ENCODE measurements around the gene CWH43.
"Not testable (repeated sequence)": the region's sequence is repeated elsewhere in the genome, so short reads cannot be mapped to it uniquely, and the experiment has no call there.

Gene CWH43

DNA sequence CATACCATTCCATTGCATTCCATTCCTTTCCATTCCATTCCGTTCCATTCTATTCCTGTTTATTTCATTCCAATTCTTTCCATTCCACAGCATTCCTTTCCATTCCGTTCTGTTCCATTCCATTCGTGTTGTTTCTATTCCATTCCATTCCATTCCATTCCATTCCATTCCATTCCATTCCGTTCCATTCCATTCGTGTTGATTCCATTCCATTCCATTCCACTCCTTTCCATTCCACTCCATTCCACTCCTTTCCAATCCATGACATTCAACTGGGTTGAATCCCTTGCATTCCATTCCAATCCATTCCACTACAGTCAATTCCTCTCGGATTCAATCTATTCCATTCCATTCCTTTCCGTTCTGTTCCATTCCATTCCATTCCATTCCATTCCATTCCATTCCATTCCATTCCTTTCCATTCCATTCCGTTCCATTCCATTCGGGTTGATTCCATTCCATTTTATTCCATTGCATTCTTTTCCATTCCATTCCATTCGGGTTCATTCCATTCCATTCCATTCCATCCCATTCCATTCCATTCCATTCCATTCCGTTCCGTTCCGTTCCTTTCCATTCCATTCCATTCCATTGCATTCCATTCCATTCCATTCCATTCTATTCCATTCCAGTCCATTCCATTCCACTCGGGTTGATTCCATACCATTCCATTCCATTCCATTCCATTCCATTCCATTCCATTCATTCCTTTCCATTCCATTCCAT is 112.1 kb downstream of the CWH43 start:
- not testable (repeated sequence) for DNase-seq

DNA sequence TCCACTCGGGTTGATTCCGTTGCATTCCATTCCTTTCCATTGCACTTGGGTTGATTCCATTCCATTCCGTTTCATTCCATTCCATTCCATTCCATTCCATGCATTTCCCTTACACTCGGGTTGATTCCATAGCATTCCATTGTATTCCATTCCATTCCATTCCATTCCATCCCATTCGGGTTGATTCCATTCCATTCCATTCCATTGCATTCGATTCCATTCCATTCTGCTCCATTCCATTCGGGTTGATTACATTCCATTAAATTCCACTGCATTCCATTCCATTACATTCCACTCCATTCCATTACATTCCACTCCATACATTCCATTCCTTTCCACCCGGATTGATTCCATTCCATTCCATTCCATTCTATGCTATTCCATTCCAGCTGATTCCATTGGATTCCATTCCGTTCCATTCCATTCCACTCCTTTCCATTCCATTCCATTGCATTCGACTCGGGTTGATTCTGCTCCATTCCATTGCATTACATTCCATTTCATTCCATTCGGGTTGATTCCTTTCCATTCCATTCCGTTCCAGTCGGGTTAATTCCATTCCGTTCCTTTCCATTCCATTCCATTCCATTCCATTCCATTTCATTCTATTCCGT is 113.9 kb downstream of the CWH43 start:
- not testable (repeated sequence) for DNase-seq

DNA sequence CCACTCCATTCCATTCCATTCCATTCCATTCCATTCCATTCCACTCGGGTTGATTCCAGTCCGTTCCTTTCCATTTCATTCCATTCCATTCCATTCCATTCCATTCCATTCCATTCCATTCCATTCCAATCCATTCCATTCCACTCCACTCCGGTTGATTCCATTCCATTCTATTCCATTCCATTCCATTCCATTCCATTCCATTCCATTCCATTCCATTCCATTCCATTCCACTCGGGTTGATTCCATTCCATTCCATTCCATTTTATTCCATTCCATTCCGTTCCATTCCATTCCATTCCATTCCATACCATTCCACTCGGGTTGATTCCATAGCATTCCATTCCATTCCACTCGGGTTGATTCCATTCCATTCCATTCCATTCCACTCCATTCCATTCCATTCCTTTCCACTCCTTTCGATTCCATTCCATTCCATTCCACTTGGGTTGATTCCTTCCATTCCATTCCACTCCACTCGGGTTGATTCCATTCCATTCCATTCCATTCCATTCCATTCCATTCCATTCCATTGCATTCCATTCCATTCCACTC is 116.3 kb downstream of the CWH43 start:
- DNase-seq: not testable (repeated sequence)

DNA sequence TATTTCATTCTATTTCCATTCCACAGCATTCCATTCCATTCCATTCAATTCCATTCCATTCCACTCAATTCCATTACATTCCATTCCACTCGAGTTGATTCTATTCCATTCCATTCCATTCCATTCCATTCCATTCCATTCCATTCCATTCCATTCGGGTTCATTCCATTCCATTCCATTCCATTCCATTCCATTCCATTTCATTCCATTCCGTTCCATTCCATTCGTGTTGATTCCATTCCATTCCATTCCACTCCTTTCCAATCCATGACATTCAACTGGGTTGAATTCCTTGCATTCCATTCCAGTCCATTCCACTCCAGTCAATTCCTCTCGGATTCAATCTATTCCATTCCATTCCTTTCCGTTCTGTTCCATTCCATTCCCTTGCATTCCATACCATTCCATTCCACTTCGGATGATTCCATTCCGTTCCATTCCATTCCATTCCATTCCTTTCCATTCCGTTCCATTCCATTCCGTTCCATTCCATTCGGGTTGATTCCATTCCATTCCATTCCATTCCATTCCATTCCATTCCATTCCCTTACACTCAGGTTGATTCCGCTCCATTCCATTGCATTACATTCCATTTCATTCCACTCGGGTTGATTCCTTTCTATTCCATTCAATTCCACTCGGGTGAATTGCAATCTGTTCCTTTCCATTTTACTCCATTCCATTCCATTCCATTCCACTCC is 117.5 kb downstream of the CWH43 start:
- DNase-seq: not testable (repeated sequence)

DNA sequence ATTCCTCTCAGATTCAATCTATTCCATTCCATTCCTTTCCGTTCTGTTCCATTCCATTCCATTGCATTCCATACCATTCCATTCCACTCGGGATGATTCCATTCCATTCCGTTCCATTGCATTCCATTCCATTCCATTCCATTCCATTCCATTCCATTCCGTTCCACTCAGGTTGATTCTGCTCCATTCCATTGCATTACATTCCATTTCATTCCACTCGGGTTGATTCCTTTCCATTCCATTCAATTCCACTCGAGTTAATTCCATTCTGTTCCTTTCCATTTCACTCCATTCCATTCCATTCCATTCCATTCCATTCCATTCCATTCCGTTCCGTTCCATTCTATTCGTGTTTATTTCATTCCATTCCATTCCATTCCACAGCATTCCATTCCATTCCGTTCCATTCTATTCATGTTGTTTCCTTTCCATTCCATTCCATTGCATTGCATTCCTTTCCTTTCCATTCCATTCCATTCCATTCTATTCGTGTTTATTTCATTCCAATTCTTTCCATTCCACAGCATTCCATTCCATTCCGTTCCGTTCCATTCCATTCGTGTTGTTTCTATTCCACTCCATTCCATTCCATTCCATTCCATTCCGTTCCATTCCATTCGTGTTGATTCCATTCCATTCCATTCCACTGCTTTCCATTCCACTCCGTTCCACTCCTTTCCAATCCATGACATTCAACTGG is 118.3 kb downstream of the CWH43 start:
- DNase-seq: not testable (repeated sequence)

DNA sequence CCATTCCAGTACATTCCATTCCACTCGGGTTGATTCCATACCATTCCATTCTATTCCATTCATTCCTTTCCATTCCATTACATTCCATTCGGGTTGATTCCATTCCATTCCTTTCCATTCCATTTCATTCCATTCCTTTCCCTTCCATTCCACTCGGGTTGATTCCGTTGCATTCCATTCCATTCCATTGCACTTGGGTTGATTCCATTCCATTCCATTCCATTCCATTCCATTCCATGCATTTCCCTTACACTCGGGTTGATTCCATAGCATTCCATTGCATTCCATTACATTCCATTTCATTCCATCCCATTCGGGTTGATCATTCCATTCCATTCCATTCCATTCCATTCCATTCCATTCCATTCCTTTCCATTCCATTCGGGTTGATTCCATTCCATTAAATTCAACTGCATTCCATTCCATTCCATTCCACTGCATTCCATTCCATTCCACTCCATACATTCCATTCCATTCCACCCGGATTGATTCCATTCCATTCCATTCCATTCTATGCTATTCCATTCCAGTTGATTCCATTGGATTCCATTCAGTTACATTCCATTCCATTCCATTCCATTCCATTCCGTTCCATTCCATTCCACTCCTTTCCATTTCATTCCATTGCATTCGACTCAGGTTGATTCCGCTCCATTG is 119.3 kb downstream of the CWH43 start:
- not testable (repeated sequence) for DNase-seq

DNA sequence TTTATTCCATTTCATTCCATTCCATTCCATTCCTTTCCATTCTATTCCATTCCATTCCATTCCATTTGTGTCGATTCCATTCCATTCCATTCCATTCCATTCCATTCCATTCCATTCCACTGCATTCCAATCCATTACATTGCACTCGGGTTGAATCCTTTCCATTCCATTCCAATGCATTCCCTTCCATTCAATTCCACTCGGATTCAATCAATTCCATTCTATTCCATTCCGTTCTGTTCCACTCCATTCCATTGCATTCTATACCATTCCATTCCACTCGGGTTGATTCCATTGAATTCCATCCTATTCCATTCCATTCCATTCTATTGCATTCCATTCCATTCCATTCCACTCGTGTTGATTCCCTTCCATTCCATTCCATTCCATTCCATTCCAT is 121.2 kb downstream of the CWH43 start:
- not testable (repeated sequence) for DNase-seq

DNA sequence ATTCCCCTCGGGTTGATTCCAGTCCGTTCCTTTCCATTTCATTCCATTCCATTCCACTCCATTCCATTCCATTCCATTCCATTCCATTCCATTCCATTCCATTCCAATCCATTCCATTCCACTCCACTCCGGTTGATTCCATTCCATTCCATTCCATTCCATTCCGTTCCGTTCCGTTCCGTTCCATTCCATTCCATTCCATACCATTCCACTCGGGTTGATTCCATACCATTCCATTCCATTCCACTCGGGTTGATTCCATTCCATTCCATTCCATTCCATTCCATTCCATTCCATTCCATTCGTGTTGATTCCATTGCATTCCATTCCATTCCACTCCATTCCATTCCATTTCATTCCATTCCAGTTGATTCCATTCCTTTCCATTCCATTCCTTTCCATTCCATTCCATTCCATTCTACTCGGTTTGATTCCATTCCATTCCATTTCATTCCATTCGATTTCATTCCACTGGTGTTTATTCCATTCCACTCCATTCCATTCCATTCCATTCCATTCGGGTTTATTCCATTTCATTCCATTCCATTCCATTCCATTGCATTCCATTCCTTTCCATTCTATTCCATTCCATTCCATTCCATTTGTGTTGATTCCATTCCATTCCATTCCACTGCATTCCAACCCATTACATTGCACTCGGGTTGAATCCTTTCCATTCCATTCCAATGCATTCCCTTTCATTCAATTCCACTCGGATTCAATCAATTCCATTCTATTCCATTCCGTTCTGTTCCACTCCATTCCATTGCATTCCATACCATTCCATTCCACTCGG is 122.3 kb downstream of the CWH43 start:
- not testable (repeated sequence) for DNase-seq

DNA sequence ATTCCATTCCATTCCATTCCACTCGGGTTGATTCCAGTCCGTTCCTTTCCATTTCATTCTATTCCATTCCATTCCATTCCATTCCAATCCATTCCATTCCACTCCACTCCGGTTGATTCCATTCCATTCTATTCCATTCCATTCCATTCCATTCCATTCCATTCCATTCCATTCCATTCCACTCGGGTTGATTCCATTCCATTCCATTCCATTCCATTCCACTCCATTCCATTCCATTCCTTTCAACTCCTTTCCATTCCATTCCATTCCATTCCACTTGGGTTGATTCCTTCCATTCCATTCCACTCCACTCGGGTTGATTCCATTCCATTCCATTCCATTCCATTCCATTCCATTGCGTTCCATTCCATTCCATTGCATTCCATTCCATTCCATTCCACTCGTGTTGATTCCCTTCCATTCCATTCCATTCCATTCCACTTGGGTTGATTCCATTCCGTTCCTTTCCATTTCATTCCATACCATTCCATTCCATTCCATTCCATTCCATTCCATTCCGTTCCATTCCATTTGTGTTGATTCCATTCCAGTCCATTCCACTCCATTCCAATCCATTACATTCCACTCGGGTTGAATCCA is 123.6 kb downstream of the CWH43 start:
- DNase-seq: not testable (repeated sequence)

DNA sequence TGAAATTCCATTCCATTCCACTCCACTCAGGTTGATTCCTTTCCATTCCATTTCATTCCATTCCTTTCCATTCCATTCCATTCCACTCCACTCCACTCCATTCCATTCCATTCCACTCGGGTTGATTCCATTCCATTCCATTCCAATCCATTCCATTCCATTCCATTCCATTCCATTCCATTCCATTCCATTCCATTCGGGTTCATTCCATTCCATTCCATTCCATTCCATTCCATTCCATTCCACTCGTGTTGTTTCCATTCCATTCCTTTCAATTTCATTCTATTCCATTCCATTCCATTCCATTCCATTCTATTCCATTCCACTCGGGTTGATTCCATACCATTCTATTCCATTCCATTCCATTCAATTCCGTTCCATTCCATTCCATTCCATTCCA is 124.5 kb downstream of the CWH43 start:
- not testable (repeated sequence) for DNase-seq

Data from islet precursor cell (in vitro differentiated cells).